ENCODE data around the gene ZNF892. TPM values are rescaled to one million over a fixed set of nuclear protein-coding genes. Genes with fewer than 3 reads are reported as not detected.

Gene ZNF892
- total and polyA plus RNA-seq, 2 of the 8 experiments (the other 6 are each of a cell fraction or from before 2014, with no cell fraction given): 1.4 to 10.7 TPM

GRCh38 chr2:95204396-95204795 is 2.9 kb upstream of the ZNF892 start:
- Histone ChIP-seq H3K23ac (ENCODE audit: insufficient read length) (no peak overlapping the region), H3K27ac (ENCODE audit: low read depth, low read length) (no peak overlapping the region), H3K9ac (replicated peaks in 1 of 4; ENCODE audit: extremely low read depth in 1 of 4, low read depth in 3 of 4, low read length in 3 of 4) (no peak overlapping the region), H3K4me1 (replicated peaks in 1 of 4; ENCODE audit: control insufficient read depth in 3 of 4, insufficient read depth in 4 of 4, low read length in 3 of 4) (peaks cover 0 to 4% (median 2%) of the 10 kb centered on the region in 4 experiments; a peak in 2 of 7 replicates), H4K5ac (ENCODE audit: insufficient read length, low read depth, low read length) (no peak overlapping the region), H2BK20ac (ENCODE audit: low read length) (no peak overlapping the region), H3K4ac (replicated peaks; ENCODE audit: insufficient read length, low read depth, low read length) (no peak overlapping the region), H2BK120ac (replicated peaks; ENCODE audit: low read depth, low read length) (no peak overlapping the region), H2BK5ac (ENCODE audit: low read depth, low read length) (no peak overlapping the region), H3K4me3 (ENCODE audit: extremely low read depth in 1 of 4, insufficient read depth in 2 of 4, low read depth in 3 of 4, low read length in 4 of 4) (no peak overlapping the region), H3K79me2 (ENCODE audit: control insufficient read depth in 1 of 2, insufficient read depth in 2 of 2, low read length in 2 of 2) (peaks cover 2 to 4% of the 10 kb centered on the region in 2 experiments; a peak in 2 of 4 replicates), H3K36me3 (ENCODE audit: control insufficient read depth in 2 of 4, insufficient read depth in 4 of 4, low read length in 3 of 4) (peaks cover 0 to 11% (median 3%) of the 10 kb centered on the region in 4 experiments; a peak in 4 of 8 replicates), H3K14ac (ENCODE audit: insufficient read length) (no peak overlapping the region), H2AFZ (ENCODE audit: low read length) (no peak overlapping the region), H2AK5ac (ENCODE audit: low read depth, low read length) (no peak overlapping the region), H3K27me3 (replicated peaks in 1 of 4; ENCODE audit: control insufficient read depth in 3 of 4, extremely low read depth in 1 of 4, insufficient read depth in 3 of 4, low read length in 3 of 4) (peaks cover 0 to 10% (median 0%) of the 10 kb centered on the region in 4 experiments; a peak in 3 of 7 replicates), H4K8ac (ENCODE audit: extremely low read depth, insufficient read depth, low read length) (no peak overlapping the region), H2BK15ac (ENCODE audit: low read length) (no peak overlapping the region), H3K18ac (ENCODE audit: extremely low read depth, low read length) (no peak overlapping the region), H3K79me1 (ENCODE audit: low read depth, low read length) (0 out of 2 replicates have a peak, but pooled peaks cover 2% of the 10 kb centered on the region), H3K4me2 (ENCODE audit: insufficient read depth in 1 of 2, low read depth in 2 of 2, low read length in 2 of 2) (no peak overlapping the region), H4K20me1 (replicated peaks in 1 of 2; ENCODE audit: control insufficient read depth in 1 of 2, insufficient read depth in 2 of 2, low read length in 2 of 2) (no peaks in the 10 kb centered on the region), H3K23me2 (ENCODE audit: low read depth, low read length) (peaks cover 6% of the 10 kb centered on the region; the same call in 1 of the 2 replicates), H3K56ac (replicated peaks; ENCODE audit: insufficient read length, low read depth, low read length) (no peak overlapping the region), H4K91ac (replicated peaks; ENCODE audit: insufficient read length, low read length) (no peak overlapping the region), H3K9me3 (ENCODE audit: insufficient read depth in 2 of 2, low read depth in 1 of 2, low read length in 1 of 2) (peaks cover 19 to 29% of the 10 kb centered on the region in 2 experiments; a peak in 3 of 4 replicates), H2BK12ac (ENCODE audit: low read depth, low read length) (no peak overlapping the region)
- no peak for DNase-seq (ENCODE audit: low read depth in 1 of 2, low spot score in 2 of 2)
- TF ChIP-seq BRCA1 (IDR thresholded peaks at IDR 0.05; ENCODE audit: low read depth, low read length) (no peak), GTF2F1 (IDR thresholded peaks at IDR 0.05; ENCODE audit: borderline replicate concordance, low read depth, low read length) (no peak), POU5F1 (IDR thresholded peaks at IDR 0.05; ENCODE audit: low read depth, low read length) (no peak), TCF12 (IDR thresholded peaks at IDR 0.05; ENCODE audit: low read depth, low read length) (no peak)
- POLR2A ChIA-PET (ENCODE audit: partially characterized antibody): no interaction called here
- CTCF ChIA-PET (ENCODE audit: partially characterized antibody): interaction anchor here (1.5 kb wide), 1 partner anchor 89 kb away, joined by 3 read pairs; no protein-coding TSS in a partner anchor
- WGBS, 2 experiments (ENCODE audit: extremely low coverage in 1 of 2, insufficient coverage in 1 of 2, insufficient read length in 1 of 2, insufficient replicate concordance in 2 of 2, low coverage in 1 of 2, low lambda C conversion rate in 2 of 2, missing lambda C conversion rate in 1 of 2): 78% methylated on average over 2 of the region's 2 CpGs; no CpG with 5 or more reads in 1 of the 2 experiments
- no peak for FAIRE-seq
